Colonic mucosa (tissue), 4 donors: ENCODE results near the gene SLC38A5. TPM values are rescaled to one million over a fixed set of nuclear protein-coding genes. Genes with fewer than 3 reads are reported as not detected.

ENCODE experiments used
- DNase-seq: peaks from one replicate; pipeline ENCODE4 v3.0.0-alpha.2; 2020
- H3K27ac ChIP-seq: fragments of 200-600 bp; one replicate; pipeline ENCODE4 v1.8.0; 2021
- H3K27me3 ChIP-seq: fragments of 200-600 bp; one replicate; pipeline ENCODE4 v1.8.0; 2021
- H3K36me3 ChIP-seq: fragments of 200-600 bp; one replicate; pipeline ENCODE4 v1.8.0; 2021
- H3K4me1 ChIP-seq: fragments of 200-600 bp; one replicate; pipeline ENCODE4 v1.8.0; 2021; ENCODE audit warnings: mild to moderate bottlenecking
- H3K4me3 ChIP-seq: fragments of 200-600 bp; one replicate; pipeline ENCODE4 v1.8.0; 2021
- H3K9ac ChIP-seq, 2 donors: one replicate each; pipeline ENCODE4 v1.7.0; 2013; ENCODE audit warnings: control low read depth in 2 of 2, low read depth in 2 of 2, low read length in 2 of 2
- H3K9me3 ChIP-seq: fragments of 200-600 bp; one replicate; pipeline ENCODE4 v1.8.0; 2021
- CTCF ChIP-seq: fragments of 200-600 bp; IDR thresholded peaks from one replicate; pipeline ENCODE4 v1.8.0; 2022; ENCODE audit warnings: antibody characterized with exemption, mild to moderate bottlenecking
- intact Hi-C: fragments of 100-400 bp; cut with DNase I; formaldehyde crosslinking; loops from one replicate; pipeline ENCODE4 v1.14.1; 2022
- total RNA-seq, 2 donors: library from RNA; stranded (reverse); fragmentation: NEBNext Ultra II Directional in 1 of 2; extraction: Animal tissue kit (Norgen Biotek cat#: 25700) in 1 of 2; gene quantifications; one replicate each; pipeline ENCODE4 v1.2.1, GENCODE V29; 2021
- donor health status: healthy.
- donor health status: DM: no; HTN: no; CAD: no.
- donor health status: DM: no; HTN: no; CAD: no.

The SLC38A5 gene
- total RNA-seq, 2 donors from 2014 or later = 18.8 to 89.3 TPM

DNA sequence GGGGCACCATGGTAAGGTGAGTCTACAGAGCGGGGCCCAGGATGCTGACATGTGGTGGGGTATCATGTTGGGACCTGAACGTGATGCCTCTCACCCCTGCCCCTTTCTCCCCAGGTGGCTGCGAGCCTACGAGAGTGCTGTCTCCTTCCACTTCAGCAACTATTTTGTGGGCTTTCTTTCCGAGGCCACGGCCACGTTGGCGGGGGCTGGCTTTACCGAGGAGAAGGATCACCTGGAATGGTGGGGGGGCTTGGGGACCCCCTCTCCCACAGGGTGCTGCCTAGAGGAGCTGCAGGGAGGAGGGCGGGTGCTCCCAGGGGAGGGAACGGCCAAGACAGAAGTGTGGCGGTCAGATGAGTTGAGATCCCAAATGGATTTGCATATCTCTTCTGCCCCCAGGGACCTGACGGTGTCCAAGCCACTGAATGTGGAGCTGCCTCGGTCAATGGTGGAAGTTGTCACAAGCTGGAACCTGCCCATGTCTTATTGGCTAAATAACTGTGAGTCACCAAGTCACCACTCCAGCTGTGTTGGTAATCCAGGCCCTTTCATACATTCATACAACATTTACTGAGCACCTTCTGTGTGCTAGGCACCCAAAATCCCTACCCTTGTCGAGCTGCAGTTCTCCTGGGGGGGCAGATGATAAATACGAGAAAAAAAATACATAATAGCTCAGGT, 44.2 kb upstream of the SLC38A5 start:
- no peak for DNase-seq
- H3K9ac ChIP-seq = no peak overlapping the region

GRCh38 chrX:48513670-48514069, 43.6 kb upstream of the SLC38A5 start:
- intact Hi-C loops = no loop called here
- H3K36me3 ChIP-seq = no peaks in the 10 kb centered on the region
- H3K27ac ChIP-seq = no peak overlapping the region
- H3K4me1 ChIP-seq = no peaks in the 10 kb centered on the region
- H3K4me3 ChIP-seq = no peak overlapping the region
- no peaks in the 10 kb centered on the region for H3K27me3 ChIP-seq
- H3K9ac ChIP-seq = no peak overlapping the region
- H3K9me3 ChIP-seq = no peaks in the 10 kb centered on the region
- DNase-seq = no peak
- no peak for TF ChIP-seq CTCF

More for the DNA sequence above, 44.2 kb upstream of the SLC38A5 start:
- H3K4me3 ChIP-seq = no peak overlapping the region
- H3K27ac ChIP-seq = no peak overlapping the region
- H3K4me1 ChIP-seq = no peaks in the 10 kb centered on the region
- no peaks in the 10 kb centered on the region for H3K9me3 ChIP-seq
- intact Hi-C loops = no loop called here
- TF ChIP-seq CTCF = no peak
- H3K36me3 ChIP-seq = no peaks in the 10 kb centered on the region
- H3K27me3 ChIP-seq = no peaks in the 10 kb centered on the region

- no peaks in the 10 kb centered on the region for H3K9me3 ChIP-seq
- no peak for DNase-seq
- H3K4me3 ChIP-seq = no peak overlapping the region
- H3K4me1 ChIP-seq = no peaks in the 10 kb centered on the region
- no peak overlapping the region for H3K9ac ChIP-seq
- no peak overlapping the region for H3K27ac ChIP-seq
- no peaks in the 10 kb centered on the region for H3K27me3 ChIP-seq
- no peak for TF ChIP-seq CTCF
- intact Hi-C loops = no loop called here
- no peaks in the 10 kb centered on the region for H3K36me3 ChIP-seq
Observed at GRCh38 chrX:48512371-48512935, 42.4 kb upstream of the SLC38A5 start.

DNA sequence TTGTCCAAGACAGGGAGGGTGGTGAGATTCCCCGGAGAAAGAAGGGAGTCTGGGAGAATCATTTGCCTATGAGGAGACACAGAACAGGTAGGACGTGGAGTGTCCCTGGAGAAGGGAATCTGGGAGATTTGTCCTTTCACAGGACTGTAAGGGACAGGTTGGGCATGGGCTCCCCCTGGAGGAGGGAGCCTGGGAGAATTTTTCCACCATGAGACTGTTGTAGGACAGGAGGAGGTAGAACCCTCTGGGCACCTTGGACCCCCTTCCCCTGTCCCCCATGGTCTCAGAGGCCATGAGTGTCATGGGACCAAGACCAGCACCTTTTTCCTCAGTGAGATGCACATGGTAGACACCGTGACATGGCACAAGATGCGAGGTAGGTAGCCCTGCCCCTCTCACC, 41.5 kb upstream of the SLC38A5 start:
- Histone ChIP-seq H3K4me1 (no peaks in the 10 kb centered on the region), H3K36me3 (no peaks in the 10 kb centered on the region), H3K4me3 (no peak overlapping the region), H3K9ac (no peak overlapping the region), H3K27ac (no peak overlapping the region), H3K9me3 (no peaks in the 10 kb centered on the region), H3K27me3 (no peaks in the 10 kb centered on the region)
- DNase-seq = no peak
- TF ChIP-seq CTCF = peak; percentile 13
- intact Hi-C loops = no loop called here

DNA sequence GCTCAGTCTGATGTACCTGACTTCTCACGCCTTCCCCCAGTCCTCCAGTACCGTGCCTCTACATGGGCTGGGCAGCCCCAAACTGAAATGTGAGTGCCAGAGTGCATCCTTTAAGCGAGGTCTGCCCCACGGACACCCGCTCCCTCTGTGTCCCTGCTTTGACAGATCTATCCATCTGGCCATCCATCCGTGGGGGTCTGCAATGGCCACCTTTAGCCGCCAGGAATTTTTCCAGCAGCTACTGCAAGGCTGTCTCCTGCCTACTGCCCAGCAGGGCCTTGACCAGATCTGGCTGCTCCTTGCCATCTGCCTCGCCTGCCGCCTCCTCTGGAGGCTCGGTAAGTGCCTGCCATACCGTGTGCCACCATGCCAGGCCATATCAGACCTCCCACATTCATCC, 39.6 kb upstream of the SLC38A5 start:
- Histone ChIP-seq H3K4me1 (no peaks in the 10 kb centered on the region), H3K4me3 (peak overlapping the region; percentile 51), H3K27me3 (no peaks in the 10 kb centered on the region), H3K27ac (no peak overlapping the region), H3K9me3 (no peaks in the 10 kb centered on the region), H3K9ac (peak overlapping the region; percentile 52 to 77), H3K36me3 (no peaks in the 10 kb centered on the region)
- no peak for DNase-seq
- TF ChIP-seq CTCF = no peak
- intact Hi-C loops = no loop called here
